ENCODE measurements around the gene BAHD1.

The BAHD1 gene

GRCh38 chr15:40436892-40437751 lies 3.6 kb upstream of the BAHD1 start:
- TF ChIP-seq CTCF (IDR thresholded peaks at IDR 0.05), result no peak

GRCh38 chr15:40437752-40438687 lies 2.7 kb upstream of the BAHD1 start:
- TF ChIP-seq CTCF (IDR thresholded peaks at IDR 0.05), result no peak

GRCh38 chr15:40438712-40439111 lies 2.0 kb upstream of the BAHD1 start:
- TF ChIP-seq CTCF (IDR thresholded peaks at IDR 0.05), result no peak

GRCh38 chr15:40439461-40439959 lies 1.2 kb upstream of the BAHD1 start:
- no peak for TF ChIP-seq CTCF (IDR thresholded peaks at IDR 0.05)

GRCh38 chr15:40439960-40440742 lies 602 bp upstream of the BAHD1 start:
- TF ChIP-seq CTCF (IDR thresholded peaks at IDR 0.05), result no peak

- TF ChIP-seq CTCF (IDR thresholded peaks at IDR 0.05), result no peak
Measured at GRCh38 chr15:40441565-40442531, 1.1 kb downstream of the BAHD1 start.

All from LNCAP (cell line).